HG03457 (cell line): Measurements from ENCODE around the gene CD93.

Experiments used
- ATAC-seq: cut with Tn5 transposase; IDR thresholded peaks from one replicate; pipeline ENCODE4 v1.9.1; 2021; ENCODE audit warnings: moderate number of reproducible peaks; ENCODE audit not compliant: unreplicated experiment

The CD93 gene

GRCh38 chr20:23084282-23084844 is 1.8 kb downstream of the CD93 start:
- no peak for ATAC-seq

- no peak for ATAC-seq
Observed at GRCh38 chr20:23083553-23084220, 2.4 kb downstream of the CD93 start.

DNA sequence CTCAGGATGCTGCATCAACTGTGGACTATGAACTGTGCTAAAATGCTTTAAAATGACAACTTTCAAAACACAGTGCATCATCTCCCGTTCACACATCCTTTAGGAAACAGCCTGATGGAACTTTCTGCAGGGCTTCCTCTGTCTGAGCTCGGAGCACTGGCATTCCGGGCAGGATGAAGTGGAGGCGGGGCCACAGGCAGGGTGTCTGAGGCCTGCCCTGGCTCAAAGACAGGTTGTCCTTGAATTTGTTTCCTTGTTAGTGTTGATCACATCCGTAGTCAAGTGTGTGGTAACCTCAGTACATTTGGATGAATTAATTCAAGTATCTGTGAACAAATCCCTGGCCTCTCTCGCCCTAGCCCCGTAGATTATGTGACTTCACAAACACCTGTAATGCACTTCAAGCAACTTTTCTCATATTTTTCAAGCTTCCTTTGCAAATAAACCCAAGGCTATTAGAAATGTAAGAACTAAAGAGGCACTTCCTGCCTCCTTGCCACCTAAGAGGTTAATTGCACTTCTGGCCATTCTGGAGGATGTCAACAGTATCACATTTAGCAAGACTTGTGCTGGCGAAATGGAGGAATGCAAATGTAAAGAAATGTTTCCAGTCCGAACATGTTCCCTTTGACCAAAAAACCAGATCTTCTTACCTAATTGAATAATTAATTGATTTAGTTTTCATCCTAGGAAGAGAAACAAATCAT is 3.1 kb downstream of the CD93 start:
- no peak for ATAC-seq

GRCh38 chr20:23081263-23081819 is 4.8 kb downstream of the CD93 start:
- no peak for ATAC-seq

DNA sequence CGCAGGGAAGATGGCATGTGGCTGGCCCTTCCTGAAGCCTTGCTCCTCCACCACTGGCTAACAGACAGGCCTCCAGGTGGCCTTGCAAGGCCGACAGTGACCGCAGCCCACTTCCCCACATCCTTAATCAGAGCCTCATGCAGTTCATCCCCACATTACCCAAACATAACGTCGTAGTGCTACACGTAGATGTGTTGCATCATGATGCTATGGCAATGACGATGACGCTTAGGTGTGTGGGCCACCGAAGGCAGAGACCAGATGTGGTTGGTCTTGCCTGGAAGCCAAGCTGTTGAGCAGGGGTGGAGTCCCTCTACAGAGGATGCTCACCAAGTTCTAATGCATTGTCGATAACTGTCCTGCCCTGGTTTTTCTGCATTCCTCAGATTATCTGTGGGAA is 5.6 kb downstream of the CD93 start:
- ATAC-seq: no peak

GRCh38 chr20:23079926-23080325 is 6.2 kb downstream of the CD93 start:
- ATAC-seq: no peak

GRCh38 chr20:23079016-23079351 is 7.1 kb downstream of the CD93 start:
- no peak for ATAC-seq

DNA sequence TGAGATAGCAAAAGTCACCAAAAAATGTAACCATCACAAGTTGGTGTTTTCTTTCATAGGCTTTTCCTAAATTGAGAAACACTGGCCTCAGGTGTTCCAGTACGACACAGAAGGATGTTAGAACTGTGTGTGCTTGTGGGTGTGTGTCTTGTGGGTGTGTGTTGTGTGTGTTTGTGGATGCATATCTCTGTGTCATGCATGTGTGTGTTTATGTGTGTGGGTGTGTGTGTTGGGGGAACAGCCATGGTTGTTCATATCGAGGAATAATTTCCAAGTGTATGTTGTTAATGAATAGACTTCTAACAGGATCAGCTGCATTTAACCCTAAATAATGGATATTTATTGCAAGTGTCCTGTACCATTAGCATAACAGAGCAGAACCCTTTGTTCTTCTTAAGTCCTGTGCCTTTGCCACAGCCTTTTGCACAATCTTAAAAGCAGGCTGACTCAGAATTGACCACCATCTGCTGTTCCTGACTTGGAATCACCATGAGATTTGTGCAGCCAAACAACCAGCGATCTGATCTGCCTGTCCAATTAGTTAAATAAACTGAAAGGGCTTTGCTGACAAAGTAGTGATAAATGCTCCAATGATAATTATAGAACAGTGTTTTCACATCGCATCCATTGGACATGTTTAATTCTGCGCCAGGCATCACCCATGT is 7.6 kb downstream of the CD93 start:
- ATAC-seq: no peak

DNA sequence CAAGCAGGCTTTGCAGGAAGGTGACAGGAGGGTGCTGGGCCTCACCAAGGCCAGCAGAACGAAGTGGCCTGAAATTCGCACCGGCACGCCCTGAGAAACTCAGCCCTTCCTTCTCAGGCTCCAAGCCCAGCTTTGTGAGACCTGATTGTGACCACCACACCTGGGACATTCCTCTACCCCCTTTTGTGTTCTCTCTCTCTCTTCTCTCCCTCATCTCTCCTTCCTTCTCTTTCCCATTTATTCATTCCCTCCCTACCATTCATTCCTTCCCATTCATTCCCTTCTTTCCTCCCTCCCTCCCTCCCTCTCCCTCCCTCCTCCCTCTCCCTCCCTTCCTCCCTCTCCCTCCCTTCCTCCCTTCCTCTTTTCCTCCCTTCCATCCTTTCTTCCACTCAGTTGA is 8.8 kb downstream of the CD93 start:
- no peak for ATAC-seq

DNA sequence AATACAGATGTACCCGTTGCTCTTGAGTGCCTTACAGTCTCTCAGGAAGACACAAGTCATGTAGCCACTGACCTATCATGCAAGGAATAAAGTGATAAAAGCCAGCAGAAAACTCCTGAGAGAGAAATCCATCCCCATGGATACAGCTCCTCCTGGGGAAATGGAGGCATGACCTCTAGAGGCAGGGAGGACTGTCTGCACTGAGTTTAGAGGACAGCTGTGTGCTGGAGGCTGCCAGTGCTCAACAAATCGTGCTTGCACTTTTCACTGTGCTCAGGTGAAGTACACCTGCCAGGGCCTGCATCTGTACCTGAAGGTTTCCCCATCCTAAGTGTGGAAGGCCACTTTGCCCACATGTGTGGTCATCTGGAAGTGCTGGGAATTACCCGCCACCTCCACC is 12.1 kb downstream of the CD93 start:
- ATAC-seq: no peak

DNA sequence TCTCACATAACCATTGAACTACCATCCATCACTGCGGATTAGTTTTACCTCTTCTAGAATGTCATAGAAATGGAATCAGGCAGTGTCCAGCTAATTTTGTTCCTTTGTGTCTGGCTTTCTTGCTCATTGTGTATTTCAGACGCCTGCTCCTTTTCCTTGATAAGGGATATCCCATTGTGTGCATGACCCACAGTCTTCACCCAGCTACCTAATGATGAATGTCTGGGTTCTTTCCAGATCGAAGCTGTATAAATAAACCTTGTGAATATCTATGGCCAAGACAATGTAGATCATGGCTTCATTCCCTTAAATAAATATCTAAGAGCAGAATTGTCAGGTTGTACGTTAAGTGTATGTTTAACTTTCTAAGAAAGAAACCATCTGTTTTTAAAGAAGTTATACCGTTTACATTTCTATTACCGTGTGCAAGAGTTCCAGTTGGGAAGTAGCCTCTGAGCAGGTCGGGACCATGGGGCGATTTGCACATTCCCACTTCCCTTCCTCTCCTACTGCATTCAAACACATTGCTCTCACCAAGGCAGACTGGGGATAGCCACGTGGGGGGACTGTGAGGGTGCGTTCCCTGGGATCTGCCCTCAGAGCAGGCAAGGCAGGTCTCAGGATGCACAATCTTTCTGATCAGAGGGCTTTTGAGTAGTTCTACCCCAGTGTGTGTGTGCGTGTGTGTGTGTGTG is 13.1 kb downstream of the CD93 start:
- ATAC-seq: no peak

DNA sequence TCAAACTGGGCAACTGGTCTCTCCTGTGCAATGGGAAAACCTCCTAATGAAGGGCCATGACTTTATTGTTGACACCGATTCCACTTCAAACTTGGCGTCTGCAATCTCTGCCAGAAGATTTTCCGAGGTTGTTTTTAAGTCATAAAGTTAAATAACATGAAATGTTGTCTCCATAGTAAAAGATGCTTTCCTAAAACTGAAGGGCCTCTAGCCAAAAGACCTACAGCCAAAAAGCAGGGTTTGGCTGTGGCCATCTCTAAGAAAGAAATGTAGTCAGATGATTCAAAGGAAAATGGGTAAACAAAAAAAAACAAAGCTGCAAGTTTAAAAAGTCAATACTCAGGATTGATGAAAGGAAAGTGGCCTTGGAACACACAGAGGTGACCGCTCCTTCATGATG is 14.1 kb downstream of the CD93 start:
- no peak for ATAC-seq

GRCh38 chr20:23071398-23071797 is 14.7 kb downstream of the CD93 start:
- no peak for ATAC-seq

GRCh38 chr20:23069108-23069507 is 17.0 kb downstream of the CD93 start:
- ATAC-seq: no peak

DNA sequence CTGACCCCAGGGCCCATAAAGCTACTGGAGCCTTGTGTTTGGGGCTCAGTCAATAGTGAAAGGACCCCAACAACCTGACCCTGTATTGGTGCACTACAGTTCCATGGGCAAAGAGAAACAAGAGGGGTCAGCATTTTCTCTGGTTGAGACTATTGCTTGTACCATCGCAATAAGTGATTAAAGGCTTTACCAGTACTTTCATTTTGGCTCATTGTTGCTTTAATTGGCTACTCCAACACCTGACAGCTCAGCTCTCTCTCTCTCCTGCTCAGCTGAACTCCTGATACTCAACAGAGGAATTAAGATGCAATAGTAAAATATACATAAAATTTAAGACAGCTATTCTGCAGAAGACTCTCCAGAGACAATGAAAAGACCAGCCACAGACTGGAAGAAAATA is 17.8 kb downstream of the CD93 start:
- no peak for ATAC-seq

- no peak for ATAC-seq
Observed at GRCh38 chr20:23066772-23067171, 19.4 kb downstream of the CD93 start.

DNA sequence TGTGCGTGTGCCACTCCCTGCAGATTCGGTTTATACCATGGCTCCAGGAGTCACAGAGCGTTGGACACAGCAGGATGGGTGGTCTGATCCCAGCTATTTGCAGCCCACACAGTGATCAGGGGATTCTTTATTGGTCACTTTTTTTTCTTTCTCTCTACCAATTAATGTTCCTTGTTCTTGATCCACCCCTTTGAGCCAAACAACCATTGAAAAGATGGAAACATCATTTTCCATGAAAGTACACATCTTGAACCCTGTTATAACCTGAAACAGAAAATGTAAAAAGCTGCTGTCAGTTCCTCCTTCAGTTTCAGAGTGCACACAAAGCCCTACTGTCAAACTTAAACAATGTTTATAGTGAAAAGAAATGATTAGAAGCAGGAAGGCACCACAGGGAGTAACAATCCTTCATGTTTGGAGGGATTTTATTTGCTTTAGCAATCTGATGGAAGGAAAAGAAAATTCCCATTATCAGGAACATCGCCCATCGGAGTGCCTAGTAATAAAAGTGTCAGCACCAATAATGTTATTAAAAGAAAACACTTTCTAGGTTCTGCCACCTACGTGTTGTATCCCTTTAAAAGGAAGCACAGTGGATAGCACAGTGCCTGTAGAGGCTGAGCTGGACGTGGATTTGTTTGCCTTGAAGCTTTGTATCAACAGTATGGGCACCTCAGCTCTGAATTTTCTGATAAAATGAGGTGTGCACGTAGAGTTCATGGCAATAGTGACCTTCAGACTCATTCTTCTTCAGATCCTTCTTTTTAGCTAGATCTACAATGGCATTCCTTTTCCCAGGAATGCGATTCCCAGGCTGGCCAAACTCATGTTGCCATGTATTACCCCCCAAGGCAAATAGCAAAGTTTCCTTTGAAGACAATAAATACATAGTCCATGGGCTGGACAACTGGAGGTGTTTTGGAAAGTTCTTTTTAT is 20.6 kb downstream of the CD93 start:
- ATAC-seq: no peak

DNA sequence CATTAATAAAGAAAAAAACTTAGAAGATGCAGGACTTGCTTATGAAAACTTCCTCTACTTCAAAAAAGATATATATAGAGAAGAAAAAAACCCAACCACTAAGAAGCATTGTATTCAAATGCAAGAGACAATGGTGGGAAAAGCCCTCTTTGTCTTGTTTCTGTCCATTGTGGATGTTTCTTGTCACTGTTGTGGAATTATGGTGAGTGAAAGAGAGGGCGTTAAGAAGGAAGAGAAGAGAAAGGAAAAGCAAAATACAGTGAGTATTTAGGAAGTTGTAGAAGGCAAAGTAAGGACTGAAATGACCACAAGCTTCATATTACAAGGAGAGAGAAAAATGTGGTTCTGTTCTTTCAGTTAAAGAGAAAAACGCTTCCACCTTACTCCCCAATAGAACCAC is 22.5 kb downstream of the CD93 start:
- ATAC-seq: no peak

DNA sequence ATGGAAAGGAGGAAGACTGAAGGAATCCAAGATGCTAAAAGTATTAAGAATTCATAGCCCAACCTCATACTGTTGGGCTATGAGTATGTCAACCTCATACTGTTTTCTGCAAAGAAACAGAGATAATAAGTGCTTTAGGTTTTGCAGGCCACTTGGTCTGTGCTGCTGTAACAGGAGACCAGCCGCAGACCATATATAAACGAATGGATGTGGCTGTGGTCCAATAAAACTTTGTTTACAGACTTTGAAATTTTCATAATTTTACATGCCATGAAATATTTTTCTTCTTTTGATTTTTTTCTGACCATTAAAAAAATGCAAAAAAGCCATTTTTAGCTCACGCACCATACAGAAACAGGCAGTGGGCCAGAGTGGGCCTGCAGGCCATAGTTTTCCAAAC is 23.0 kb downstream of the CD93 start:
- no peak for ATAC-seq

- ATAC-seq: no peak
Observed at GRCh38 chr20:23062632-23063031, 23.5 kb downstream of the CD93 start.
